ENCODE measurements around the gene AKIRIN2.

DNA sequence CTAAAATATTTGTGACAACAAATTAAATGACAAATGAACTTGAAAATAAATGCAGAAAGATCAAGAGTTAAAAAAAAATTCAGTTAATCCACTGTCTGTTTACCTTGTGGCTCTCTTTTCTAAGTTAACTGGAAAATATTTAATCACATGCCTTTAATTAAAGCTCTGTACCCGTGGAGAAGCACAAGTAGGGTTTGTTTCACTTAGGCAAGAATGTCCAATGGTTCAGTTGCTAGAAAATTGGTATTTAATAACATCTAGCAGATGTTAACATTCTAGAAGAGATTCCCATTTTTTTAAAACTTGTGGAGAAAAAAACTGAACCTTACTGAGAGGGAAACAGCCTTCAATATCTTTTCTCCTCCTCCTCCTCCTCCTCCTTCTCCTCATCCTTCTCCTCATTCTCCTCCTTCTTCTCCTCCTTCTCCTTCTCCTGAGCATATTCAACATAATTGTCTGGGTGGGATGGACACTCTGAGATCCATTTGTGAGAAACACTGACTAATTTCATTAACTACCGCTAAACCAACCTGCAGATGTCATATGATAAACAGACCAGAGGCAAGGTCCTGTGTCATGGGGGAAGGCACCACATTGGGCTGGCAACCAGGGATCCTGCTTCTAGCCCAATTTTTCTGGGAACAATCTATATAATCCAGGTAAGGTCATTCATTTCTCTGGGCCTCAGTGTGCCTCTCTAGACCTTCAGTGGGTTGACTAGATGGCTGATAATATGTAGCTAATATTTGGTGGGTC, 44.1 kb upstream of the AKIRIN2 start:
- no peak for TF ChIP-seq EZH2 (IDR thresholded peaks at IDR 0.05; ENCODE audit: borderline replicate concordance, low read depth, low read length, poor library complexity, severe bottlenecking)
- TF ChIP-seq, protein P1, sequence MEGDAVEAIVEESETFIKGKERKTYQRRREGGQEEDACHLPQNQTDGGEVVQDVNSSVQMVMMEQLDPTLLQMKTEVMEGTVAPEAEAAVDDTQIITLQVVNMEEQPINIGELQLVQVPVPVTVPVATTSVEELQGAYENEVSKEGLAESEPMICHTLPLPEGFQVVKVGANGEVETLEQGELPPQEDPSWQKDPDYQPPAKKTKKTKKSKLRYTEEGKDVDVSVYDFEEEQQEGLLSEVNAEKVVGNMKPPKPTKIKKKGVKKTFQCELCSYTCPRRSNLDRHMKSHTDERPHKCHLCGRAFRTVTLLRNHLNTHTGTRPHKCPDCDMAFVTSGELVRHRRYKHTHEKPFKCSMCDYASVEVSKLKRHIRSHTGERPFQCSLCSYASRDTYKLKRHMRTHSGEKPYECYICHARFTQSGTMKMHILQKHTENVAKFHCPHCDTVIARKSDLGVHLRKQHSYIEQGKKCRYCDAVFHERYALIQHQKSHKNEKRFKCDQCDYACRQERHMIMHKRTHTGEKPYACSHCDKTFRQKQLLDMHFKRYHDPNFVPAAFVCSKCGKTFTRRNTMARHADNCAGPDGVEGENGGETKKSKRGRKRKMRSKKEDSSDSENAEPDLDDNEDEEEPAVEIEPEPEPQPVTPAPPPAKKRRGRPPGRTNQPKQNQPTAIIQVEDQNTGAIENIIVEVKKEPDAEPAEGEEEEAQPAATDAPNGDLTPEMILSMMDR (conservative IDR thresholded peaks at IDR 0.05; ENCODE audit: low read depth, low read length): no peak
